ENCODE measurements around the gene PLEKHG5. TPM values are rescaled to one million over a fixed set of nuclear protein-coding genes. Genes with fewer than 3 reads are reported as not detected.
"Not testable (repeated sequence)": the region's sequence is repeated elsewhere in the genome, so short reads cannot be mapped to it uniquely, and the experiment has no call there.

The PLEKHG5 gene
- total RNA-seq, 2 experiments from 2014 or later: 1.7 to 1.8 TPM

- peak; percentile 45 for DNase-seq
- Mint-ChIP-seq H3K27ac (no peak overlapping the region), H3K36me3 (ENCODE audit: low read depth) (no peaks in the 10 kb centered on the region), H3K4me1 (ENCODE audit: low read depth) (peaks cover 29% of the 10 kb centered on the region), H3K4me3 (peak overlapping the region; percentile 32), H3K9me3 (no peaks in the 10 kb centered on the region), H3K27me3 (peaks cover 62% of the 10 kb centered on the region)
- ChIA-PET CTCF (interaction anchor here (0.7 to 5.6 kb wide), 13 partner anchors 8 to 105 kb away, joined by 3 to 33 read pairs (median 3); no protein-coding TSS in a partner anchor), POLR2A (interaction anchor here (0.8 kb wide), 1 partner anchor 14 kb away, joined by 5 read pairs; no protein-coding TSS in a partner anchor)
- ATAC-seq: peak; percentile 54
- TF ChIP-seq CTCF (IDR thresholded peaks at IDR 0.05): no peak
- intact Hi-C loops (cut with micrococcal nuclease): no loop called here
Measured at GRCh38 chr1:6448749-6449631, 42.5 kb downstream of the PLEKHG5 start.

- CTCF ChIA-PET: interaction anchor here (0.8 to 5.6 kb wide), 12 partner anchors 10 to 104 kb away, joined by 3 to 33 read pairs (median 4); no protein-coding TSS in a partner anchor
- ATAC-seq: peak; percentile 25
- Mint-ChIP-seq H3K27me3 (peaks cover 53% of the 10 kb centered on the region), H3K4me3 (no peak overlapping the region), H3K36me3 (ENCODE audit: low read depth) (no peaks in the 10 kb centered on the region), H3K27ac (no peak overlapping the region), H3K4me1 (ENCODE audit: low read depth) (peaks cover 22% of the 10 kb centered on the region), H3K9me3 (no peaks in the 10 kb centered on the region)
- DNase-seq: peak; percentile 57
- intact Hi-C loops (cut with micrococcal nuclease): no loop called here
- TF ChIP-seq CTCF (IDR thresholded peaks at IDR 0.05): no peak
- POLR2A ChIA-PET: no interaction called here
Measured at GRCh38 chr1:6447818-6448748, 43.4 kb downstream of the PLEKHG5 start.

GRCh38 chr1:6447016-6447817 is 44.2 kb downstream of the PLEKHG5 start:
- TF ChIP-seq CTCF (IDR thresholded peaks at IDR 0.05): no peak
- ATAC-seq: no peak
- ChIA-PET CTCF (interaction anchor here (1.1 to 5.6 kb wide), 6 partner anchors 9 to 42 kb away, joined by 3 to 33 read pairs (median 12); no protein-coding TSS in a partner anchor), POLR2A (interaction anchor here (0.6 kb wide), 1 partner anchor 19 kb away, joined by 3 read pairs; no protein-coding TSS in a partner anchor)
- H3K36me3 Mint-ChIP-seq (ENCODE audit: low read depth): no peaks in the 10 kb centered on the region
- H3K27me3 Mint-ChIP-seq: peaks cover 48% of the 10 kb centered on the region
- peaks cover 21% of the 10 kb centered on the region for H3K4me1 Mint-ChIP-seq (ENCODE audit: low read depth)
- DNase-seq: no peak
- H3K4me3 Mint-ChIP-seq: no peak overlapping the region
- intact Hi-C loops (cut with micrococcal nuclease): no loop called here
- H3K27ac Mint-ChIP-seq: no peak overlapping the region
- no peaks in the 10 kb centered on the region for H3K9me3 Mint-ChIP-seq

- POLR2A ChIA-PET: interaction anchor here (0.6 kb wide), 1 partner anchor 20 kb away, joined by 3 read pairs; no protein-coding TSS in a partner anchor
Measured at GRCh38 chr1:6446665-6447015, 44.8 kb downstream of the PLEKHG5 start.

GRCh38 chr1:6445929-6446328 is 45.5 kb downstream of the PLEKHG5 start:
- CTCF ChIA-PET: interaction anchor here (0.7 to 1.6 kb wide), 3 partner anchors 8 to 45 kb away, joined by 3 to 8 read pairs (median 4); no protein-coding TSS in a partner anchor
- Mint-ChIP-seq H3K4me1 (ENCODE audit: low read depth) (peaks cover 22% of the 10 kb centered on the region), H3K27me3 (peaks cover 52% of the 10 kb centered on the region)
- intact Hi-C loops (cut with micrococcal nuclease); H3K4me3 Mint-ChIP-seq; H3K27ac Mint-ChIP-seq; H3K9me3 Mint-ChIP-seq; H3K36me3 Mint-ChIP-seq (ENCODE audit: low read depth); DNase-seq; ATAC-seq; POLR2A ChIA-PET: not testable (repeated sequence)

More at GRCh38 chr1:6446665-6447015, 44.8 kb downstream of the PLEKHG5 start:
- TF ChIP-seq CTCF (IDR thresholded peaks at IDR 0.05): no peak
- no peak overlapping the region for H3K27ac Mint-ChIP-seq
- H3K9me3 Mint-ChIP-seq: no peaks in the 10 kb centered on the region
- no peaks in the 10 kb centered on the region for H3K36me3 Mint-ChIP-seq (ENCODE audit: low read depth)
- CTCF ChIA-PET: interaction anchor here (1.2 to 1.6 kb wide), 2 partner anchors 8 to 42 kb away, joined by 3 to 8 read pairs; no protein-coding TSS in a partner anchor
- H3K4me3 Mint-ChIP-seq: no peak overlapping the region
- ATAC-seq (no peak), DNase-seq (no peak)
- intact Hi-C loops (cut with micrococcal nuclease): no loop called here
- peaks cover 21% of the 10 kb centered on the region for H3K4me1 Mint-ChIP-seq (ENCODE audit: low read depth)
- peaks cover 48% of the 10 kb centered on the region for H3K27me3 Mint-ChIP-seq
